HG03039 (cell line): ENCODE results near the gene DDX56.
"Not testable (repeated sequence)": the region's sequence is repeated elsewhere in the genome, so short reads cannot be mapped to it uniquely, and the experiment has no call there.

ENCODE experiments used
- ATAC-seq: cut with Tn5 transposase; IDR thresholded peaks from one replicate; pipeline ENCODE4 v1.9.1; 2021; ENCODE audit warnings: mild to moderate bottlenecking, moderate library complexity; ENCODE audit not compliant: unreplicated experiment

DDX56 gene

DNA sequence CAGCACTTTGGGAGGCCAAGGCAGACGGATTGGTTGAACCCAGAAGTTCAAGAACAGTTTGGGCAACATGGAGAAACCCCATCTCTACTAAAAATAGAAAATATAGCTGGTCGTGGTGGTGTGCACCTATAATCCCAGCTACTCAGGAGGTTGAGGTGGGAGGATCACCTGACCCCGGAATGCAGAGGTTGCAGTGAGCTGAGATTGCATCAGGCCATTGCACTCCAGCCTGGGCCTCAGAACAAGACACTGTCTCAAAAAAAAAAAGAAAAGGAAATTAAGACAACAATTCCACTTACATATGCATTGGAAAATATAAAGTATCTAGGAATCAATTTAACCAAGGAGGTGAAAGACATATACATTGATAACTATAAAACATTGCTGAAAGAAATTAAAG lies 25.5 kb upstream of the DDX56 start:
- ATAC-seq: no peak

DNA sequence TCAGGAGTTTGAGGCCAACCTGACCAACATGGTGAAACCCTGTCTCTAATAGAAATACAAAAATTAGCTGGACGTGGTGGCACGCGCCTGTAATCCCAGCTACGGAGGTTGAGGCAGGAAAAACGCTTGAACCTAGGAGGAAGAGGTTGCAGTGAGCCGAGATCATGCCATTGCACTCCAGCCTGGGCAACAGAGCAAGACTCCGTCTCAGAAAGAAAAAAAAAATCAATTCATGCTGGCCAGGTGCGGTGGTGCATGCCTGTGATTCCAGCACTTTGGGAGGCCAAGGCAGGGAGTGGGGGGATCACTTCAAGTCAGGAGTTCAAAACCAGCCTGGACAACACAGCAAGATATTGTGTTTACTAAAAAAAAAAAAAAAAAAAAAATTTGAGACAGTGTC lies 23.5 kb upstream of the DDX56 start:
- not testable (repeated sequence) for ATAC-seq

DNA sequence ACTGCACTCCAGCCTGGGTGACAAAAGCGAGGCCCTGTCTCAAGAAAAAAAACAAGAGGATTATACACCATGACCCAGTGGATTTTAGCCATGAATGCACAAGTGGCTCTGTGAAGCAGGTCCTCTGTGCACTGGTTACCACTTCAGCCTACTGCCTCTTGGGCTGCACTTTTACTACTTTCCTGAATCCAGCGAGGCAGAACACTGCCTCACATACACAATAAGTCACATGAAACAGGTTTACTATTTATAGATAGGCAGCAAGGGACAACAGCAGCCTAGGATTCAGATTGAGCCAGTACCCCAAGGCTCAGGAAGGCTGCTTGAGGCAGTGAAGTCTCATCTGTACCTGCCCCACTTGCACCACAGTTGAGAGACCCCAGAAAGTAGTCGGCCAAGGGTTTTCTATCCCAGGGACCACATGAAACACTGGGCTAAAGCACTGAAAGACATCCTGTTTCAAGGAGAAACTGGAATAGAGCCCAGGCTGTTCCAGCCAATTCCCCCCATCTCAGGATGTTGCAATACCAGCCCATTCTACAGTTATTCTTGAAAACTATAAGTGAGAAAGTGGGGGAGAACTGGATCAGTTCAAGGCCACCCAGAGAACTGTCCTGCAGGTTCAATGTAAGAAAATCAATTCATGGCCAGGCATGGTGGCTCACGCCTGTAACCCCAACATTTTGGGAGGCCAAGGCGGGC lies 22.4 kb upstream of the DDX56 start:
- ATAC-seq: no peak

DNA sequence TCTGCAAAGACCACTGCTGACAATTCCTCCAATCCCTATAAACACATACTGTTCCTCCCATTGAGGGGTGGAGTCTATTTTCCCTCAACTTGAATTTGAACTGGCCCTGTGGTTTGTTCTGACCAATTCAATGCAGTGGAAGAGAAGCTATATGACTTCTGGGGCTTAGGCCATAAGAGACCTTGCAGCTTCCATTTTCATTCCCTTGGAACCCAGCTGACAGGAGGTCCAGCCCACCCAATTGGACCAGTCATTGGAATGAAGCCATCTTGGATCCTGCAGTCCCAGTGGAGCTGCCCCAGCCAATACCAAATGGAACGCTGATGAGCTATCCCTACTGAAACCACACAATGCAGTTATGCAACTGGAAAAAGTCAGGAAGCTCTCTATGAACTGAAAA lies 17.2 kb upstream of the DDX56 start:
- no peak for ATAC-seq

DNA sequence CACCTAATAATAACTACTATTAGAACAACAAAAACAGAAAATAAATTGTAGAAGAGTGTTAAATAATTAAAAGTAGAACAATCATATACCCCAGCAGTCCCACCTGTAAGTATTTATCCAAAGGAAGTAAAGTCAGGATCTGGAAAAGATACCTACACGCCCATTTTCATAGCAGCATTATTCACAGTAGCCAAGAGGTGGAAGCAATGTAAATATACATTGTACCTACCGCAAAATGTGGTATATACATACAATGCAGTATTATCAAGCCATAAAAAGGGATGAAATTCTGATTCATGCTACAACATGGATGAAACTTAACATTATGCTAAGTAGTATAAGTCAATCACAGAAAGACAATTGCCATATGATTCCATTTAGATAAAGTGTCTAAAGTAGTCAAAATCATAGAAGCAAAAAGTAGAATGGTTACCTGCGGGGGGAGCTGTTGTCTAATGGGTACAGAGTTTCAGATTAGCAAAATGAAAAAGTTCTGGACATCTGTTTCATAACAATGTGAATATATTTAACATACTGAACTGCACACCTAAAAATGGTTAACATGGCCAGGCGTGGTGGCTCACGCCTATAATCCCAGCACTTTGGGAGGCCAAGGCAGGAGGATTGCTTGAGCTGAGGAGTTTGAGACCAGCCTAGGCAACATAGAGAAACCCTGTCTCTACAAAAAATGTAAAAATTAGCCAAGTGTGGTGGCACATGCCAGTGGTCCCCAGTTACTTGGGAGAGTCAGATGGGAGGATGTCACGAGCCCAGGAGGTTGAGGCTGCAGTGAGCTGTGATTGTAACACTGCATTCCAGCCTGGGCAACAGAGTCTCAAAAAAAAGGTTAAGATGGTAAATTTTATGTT lies 14.4 kb upstream of the DDX56 start:
- no peak for ATAC-seq

DNA sequence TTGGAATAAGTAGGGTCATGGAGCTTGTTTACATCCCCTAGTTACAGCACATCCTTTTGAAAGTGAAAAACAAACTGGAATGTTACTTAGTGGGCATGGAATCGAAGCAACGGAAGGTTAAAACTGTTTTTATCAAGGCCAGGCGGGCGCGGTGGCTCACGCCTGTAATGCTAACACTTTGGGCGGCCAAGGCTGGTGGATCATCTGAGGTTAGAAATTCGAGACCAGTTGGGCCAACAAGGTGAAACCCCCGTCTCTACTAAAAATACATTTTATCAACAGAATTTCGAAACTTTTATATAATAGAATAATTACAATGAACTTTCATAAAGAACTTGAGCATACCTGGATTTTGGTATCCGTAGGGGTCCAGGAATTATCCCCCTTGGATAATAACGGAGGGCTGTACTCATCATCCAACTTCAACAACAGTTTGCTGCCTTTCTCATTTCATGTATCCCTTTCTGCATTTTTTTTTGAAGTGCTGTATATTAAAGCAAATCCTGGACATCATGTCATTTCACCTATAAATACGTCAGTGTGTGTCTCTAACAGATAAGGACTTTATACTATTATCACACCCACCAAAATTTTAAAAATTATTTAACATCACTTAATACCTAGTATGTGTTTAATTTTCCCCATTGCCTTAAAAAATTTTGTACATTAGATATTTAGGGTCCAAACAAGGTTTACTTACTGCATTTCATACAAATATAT lies 9.6 kb upstream of the DDX56 start:
- ATAC-seq: no peak

DNA sequence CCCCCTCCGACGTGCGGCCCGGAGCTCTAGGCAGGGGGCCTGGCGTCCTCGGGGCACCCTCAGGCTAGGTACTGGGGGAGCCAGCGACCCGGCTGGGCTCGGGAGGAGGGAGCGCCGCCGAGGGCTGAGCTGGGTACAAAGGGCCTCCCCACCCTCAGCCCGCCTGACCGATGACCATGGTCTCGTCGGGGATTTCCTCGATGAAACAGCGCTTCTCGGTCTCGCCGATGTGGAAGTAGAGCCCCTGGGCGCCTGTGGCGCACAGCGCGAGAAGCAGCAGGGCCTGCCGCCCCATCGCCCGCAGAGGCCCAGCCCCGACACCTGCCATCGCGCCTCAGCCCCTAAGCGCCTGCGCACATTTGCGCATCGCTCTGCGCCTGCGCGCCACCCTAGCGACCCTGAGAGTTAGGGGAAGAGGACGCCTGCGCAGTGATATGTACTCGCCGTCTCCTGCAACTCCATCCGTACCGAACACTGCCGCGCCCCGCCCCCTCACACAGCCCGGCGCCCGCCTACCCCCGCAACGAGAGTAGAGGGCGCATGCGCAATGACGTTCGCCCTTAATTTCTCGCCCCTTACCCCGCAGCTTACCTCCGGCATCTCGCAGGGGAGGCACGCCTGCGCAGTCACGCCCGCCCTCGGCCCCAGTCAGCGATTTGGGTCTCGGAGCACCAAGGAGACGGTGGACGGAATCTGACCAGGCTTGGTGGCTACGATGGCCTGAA lies 8.3 kb upstream of the DDX56 start, which contains the start of gene TMED4:
Gene TMED4 (minus strand): TSS at position 353 of the 725 bp plus-strand sequence. CDS start 25 bp downstream, at position 328.
- ATAC-seq: peak; percentile 79

DNA sequence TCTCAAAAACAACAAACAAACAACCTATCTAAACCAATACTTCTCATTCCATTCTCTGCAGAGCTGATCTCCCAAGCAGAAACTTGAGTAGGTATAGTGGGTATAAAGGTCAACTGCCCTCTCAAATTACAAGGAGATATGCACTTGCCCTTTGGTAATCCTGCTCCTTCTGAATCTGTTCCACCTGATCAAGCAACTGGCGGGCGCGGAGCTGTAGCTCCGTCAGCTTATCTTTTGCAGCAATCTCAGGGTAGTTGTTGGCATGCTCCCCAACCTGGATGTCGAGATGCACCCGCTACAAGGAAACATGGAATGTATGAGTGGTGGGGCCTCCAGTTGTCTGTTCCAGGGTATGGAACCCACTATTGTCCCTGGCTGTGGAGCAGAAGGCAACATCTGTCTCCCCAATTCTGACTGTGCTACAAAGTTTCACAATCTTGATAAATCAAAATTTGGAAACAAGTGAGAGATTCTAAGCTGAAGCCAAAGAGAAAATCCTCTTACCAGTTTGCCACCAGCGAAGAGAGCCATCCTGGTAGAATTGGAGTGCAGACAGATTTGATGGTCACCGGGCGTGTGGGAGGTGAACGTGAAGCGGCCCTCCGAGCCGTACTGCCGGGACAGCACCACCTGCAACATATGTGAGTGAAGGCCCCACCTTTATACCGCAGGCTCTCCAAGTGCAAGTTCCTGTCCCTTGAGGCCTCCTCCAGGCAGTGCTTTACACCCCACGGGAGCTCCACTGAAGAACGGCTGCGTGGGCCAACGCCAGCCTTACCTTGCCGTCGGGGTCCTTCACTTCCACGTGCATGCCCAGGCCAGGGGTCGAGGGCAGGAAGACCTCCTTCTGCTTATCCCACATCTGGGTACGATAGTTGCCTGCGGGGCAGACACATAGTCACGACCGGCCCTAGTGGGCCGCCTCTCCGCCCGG lies 7.5 kb upstream of the DDX56 start:
- peak; percentile 33 for ATAC-seq

DNA sequence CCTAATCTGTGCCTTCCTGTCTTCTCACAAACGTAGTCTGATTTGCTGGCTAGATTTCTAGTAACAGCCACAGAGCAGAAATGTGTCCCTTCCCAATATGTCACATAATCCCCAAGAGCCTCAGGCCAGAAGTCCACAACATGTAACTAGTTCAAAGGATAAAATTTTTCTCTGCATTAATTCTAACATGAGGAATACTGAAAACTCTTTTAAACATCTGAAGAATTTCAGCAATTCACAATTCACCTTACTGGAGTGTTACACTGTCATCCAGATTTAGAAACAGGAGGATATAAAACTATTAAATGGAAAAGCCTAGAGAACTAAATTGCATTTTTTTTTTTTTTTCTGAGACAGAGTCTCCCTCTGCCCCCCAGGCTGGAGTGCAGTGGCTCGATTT lies 2.5 kb upstream of the DDX56 start:
- no peak for ATAC-seq

DNA sequence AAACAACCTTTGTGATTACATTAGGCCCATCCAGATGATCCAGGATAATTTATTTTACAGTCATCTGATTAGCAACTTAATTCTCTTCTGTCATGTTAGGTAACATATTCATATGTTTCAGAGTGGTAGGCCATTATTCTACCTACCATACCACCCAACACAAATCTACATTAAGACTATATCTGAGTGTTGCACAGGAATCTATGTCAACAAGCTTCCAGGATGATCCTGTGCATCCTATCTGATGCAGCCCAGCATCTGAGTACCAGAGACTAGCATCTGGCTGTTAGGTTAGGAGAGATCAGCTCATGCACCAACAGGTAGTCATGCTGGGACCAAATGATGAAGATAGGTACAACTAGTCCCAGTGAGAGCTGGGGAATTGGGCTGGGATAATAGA lies 1.3 kb upstream of the DDX56 start:
- no peak for ATAC-seq

DNA sequence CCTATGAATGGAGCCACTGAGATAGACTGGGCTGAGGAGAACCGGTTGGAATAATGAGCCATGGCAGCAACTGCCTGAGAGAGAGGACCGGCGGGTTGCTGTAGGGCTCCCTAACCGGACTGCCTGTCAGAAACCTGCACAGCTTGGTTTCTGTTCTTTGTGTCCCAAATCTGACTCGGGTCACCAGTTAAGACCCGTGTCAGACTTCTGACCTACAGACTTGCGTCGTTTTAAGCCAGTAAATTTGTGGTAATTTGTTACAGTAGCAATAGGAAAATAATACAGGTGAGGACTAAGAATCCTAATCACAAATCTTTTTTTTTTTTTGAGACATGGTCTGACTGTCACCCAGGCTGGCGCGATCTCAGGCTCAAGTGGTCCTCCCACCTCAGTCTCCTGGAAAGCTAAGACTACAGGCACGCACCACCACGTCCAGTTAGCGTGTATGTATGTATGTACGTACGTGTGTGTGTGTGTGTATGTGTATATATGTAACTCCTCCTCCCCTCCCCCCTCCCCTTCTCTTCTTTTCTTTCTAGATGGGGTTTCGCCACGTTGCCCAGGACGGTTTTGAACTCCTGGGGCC lies 672 bp upstream of the DDX56 start:
- no peak for ATAC-seq

DNA sequence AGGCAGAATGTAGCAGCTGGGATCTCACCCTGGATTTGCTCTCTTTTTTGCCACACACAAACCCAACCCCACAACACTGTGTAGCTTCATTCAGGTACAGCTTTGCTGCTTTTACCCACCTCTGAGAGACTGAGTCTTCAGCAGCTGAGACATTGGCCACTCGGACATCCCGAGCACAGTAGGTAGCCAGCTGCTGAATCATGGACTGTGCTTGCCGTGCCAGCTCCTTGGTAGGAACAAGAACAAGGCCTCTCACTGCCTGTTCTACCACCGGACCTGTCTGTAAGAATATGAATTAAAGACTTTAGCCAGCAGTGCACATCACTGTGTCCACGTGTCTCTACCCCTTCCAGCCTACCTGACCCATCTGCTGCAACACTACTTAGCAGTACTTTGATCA lies 937 bp downstream of the DDX56 start:
- ATAC-seq: no peak

DNA sequence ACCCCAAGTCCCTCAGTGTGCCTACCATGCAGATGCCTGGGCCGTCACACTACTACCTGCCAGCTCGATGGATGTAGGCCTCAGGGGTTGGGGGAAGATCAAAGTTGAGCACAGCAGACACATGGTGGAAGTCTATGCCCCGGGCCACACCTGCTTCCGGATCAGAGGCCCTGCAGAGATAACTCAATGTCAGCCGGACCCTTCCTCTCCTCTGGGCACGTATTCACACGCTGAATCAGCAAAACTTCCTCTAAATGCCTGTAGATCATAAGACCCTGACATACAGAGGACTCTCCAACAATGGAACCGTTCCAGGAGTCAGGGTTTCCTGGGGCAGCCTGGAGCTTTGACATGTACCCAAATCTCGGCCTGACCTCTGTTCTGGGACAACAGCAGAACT lies 3.7 kb downstream of the DDX56 start:
- ATAC-seq: no peak

DNA sequence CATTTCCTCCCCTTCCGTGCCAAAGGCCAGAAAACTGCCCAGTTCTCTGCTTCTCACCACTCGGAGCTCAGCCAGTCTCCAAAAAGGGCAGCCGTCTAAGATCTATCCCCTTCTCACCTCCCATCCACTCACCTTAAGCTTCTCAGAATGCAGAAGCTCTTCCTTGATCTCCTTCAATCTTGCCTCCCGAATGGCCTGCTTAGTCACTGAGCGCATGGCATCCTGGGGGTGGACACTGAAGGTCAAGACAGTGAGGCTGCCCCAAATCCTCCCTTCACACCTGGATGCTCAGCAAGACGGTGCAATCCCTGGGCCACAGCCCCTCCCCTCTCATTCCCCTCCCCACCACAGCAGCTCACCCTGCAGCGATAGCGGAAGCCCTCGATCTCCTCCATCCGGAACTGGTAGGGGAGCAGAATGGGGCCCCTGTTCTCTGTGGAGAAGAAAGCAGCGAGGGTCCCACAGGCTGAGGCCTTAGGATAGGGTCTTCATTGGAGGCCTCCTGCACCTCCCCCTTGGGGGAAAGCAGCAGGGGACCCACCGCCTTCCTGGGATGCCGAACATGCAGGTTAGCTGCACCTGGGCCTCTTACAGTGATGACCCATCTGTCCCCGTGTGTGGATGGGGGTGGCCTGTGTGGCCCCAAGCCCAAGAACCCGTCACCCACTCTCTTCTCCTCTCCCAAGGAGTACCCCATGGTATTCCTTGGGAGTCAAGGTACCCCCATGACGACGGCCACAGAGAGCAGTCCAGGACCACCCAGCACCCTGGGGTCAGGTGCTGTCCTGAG lies 4.7 kb downstream of the DDX56 start:
- no peak for ATAC-seq

DNA sequence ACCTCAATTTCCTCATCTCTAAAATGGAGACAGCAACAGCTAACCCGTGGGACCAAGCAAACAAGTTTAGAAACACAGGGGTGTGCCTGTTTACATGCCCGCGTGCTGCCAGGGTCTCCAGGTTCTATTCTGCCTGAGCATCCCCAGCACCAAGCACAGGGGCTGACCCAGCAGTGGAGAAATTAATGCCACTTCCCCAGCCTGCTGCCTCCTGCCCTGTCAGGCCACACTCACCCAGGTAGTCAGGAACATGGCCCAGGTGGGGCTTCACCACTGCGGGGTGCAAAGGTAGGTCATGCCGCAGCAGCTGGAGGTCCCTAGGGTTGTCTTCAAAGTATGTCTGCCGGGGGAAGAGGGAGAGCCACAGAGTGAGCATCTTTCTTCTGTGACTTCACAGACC lies 5.8 kb downstream of the DDX56 start:
- ATAC-seq: no peak

DNA sequence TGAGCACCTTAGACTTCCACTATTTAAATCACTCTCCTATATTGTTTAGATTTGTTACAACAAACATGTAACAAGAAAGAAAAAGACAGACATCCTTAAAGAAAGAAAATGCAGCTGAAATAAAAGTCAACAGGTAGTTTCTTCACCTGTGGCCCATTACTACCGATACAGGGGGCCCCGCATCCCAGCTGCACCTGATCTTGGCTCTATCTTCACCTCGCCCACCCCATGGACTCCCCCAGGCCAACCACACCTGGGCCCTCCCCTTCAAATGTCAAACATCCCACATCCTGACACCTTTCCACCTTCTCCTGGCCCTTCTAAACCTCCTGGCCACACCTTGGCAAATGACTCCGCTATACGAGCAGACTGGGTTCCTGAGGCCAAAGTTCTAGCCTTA lies 7.0 kb downstream of the DDX56 start:
- ATAC-seq: no peak

DNA sequence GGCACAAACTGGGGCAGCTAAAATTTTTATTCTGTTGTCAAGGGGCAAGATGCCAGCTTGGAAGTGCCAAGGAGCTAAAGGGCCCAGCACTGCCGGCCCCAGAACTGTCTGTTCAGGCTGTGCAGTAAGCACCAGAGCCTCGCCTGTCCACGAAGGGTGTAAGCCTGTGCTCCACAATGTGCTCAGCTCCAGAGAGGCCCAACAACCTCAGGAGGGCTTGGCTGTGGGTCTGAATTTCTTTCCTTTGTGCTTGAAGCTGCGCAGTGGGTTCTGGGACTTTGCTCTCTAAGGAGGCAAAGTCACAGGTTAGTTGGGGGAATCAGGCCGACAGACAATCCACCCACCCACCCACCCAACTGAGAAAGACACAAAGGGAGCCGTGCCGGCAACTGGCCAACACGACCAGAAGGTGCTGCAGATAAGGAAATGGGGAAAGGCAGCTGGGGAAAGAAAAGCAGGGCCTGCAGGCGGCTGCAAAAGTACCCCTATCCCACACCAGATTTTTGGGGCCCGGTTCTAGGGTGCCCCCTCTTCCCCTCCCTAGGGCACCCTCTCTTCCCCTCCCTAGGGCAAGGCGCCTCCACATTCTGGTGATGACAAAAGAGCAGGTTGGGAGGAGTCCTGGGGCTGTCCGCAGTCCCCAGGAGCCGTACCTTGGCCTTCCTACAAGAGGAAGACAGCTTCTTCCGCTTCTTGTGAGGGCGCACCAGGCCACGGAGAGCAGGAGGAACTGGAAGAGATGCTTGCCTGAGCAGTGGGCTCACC lies 7.7 kb downstream of the DDX56 start:
- peak; percentile 13 for ATAC-seq
